ENCODE data around the gene CEP57. TPM values are rescaled to one million over a fixed set of nuclear protein-coding genes. Genes with fewer than 3 reads are reported as not detected.
A peak's percentile ranks its signal among the peaks of the same experiment; 100 is the strongest.

CEP57 gene
- total RNA-seq, 1 donor from 2014 or later: 31.3 TPM

- Mint-ChIP-seq H3K36me3 (ENCODE audit: unreplicated experiment) (peaks cover 51% of the 10 kb centered on the region), H3K4me1 (ENCODE audit: unreplicated experiment) (no peaks in the 10 kb centered on the region), H3K27ac (ENCODE audit: unreplicated experiment) (no peak overlapping the region), H3K4me3 (ENCODE audit: unreplicated experiment) (no peak overlapping the region), H3K9me3 (ENCODE audit: unreplicated experiment) (no peaks in the 10 kb centered on the region), H3K27me3 (ENCODE audit: unreplicated experiment) (no peaks in the 10 kb centered on the region)
- TF ChIP-seq, protein P1, sequence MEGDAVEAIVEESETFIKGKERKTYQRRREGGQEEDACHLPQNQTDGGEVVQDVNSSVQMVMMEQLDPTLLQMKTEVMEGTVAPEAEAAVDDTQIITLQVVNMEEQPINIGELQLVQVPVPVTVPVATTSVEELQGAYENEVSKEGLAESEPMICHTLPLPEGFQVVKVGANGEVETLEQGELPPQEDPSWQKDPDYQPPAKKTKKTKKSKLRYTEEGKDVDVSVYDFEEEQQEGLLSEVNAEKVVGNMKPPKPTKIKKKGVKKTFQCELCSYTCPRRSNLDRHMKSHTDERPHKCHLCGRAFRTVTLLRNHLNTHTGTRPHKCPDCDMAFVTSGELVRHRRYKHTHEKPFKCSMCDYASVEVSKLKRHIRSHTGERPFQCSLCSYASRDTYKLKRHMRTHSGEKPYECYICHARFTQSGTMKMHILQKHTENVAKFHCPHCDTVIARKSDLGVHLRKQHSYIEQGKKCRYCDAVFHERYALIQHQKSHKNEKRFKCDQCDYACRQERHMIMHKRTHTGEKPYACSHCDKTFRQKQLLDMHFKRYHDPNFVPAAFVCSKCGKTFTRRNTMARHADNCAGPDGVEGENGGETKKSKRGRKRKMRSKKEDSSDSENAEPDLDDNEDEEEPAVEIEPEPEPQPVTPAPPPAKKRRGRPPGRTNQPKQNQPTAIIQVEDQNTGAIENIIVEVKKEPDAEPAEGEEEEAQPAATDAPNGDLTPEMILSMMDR (IDR thresholded peaks at IDR 0.05): no peak
- no peak for DNase-seq (ENCODE audit: extremely low spot score, unreplicated experiment)
Observed at GRCh38 chr11:95778699-95779098, 11.6 kb upstream of the CEP57 start.

DNA sequence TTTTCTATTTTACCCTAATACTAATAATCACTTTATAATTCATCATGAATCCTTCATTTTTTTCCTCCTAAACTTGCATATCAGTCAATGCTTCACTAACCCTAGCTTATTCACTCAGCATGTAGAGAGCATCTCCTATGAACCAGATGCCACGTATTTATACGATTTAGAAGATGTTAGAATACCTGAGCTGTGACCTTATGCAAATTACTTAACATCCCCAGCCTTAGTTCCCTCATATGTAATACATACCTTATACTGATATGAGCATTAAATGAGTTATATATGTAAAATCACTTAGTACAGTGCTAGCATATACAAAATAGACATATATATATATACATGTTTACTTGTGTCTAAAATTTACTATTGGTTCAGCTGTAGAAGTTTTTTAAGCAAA lies 9.8 kb upstream of the CEP57 start:
- H3K4me3 Mint-ChIP-seq (ENCODE audit: unreplicated experiment): no peak overlapping the region
- DNase-seq (ENCODE audit: extremely low spot score, unreplicated experiment): no peak
- TF ChIP-seq, protein P1 (IDR thresholded peaks at IDR 0.05): no peak
- no peaks in the 10 kb centered on the region for H3K9me3 Mint-ChIP-seq (ENCODE audit: unreplicated experiment)
- H3K27me3 Mint-ChIP-seq (ENCODE audit: unreplicated experiment): no peaks in the 10 kb centered on the region
- H3K27ac Mint-ChIP-seq (ENCODE audit: unreplicated experiment): no peak overlapping the region
- no peaks in the 10 kb centered on the region for H3K4me1 Mint-ChIP-seq (ENCODE audit: unreplicated experiment)
- H3K36me3 Mint-ChIP-seq (ENCODE audit: unreplicated experiment): peaks cover 44% of the 10 kb centered on the region

DNA sequence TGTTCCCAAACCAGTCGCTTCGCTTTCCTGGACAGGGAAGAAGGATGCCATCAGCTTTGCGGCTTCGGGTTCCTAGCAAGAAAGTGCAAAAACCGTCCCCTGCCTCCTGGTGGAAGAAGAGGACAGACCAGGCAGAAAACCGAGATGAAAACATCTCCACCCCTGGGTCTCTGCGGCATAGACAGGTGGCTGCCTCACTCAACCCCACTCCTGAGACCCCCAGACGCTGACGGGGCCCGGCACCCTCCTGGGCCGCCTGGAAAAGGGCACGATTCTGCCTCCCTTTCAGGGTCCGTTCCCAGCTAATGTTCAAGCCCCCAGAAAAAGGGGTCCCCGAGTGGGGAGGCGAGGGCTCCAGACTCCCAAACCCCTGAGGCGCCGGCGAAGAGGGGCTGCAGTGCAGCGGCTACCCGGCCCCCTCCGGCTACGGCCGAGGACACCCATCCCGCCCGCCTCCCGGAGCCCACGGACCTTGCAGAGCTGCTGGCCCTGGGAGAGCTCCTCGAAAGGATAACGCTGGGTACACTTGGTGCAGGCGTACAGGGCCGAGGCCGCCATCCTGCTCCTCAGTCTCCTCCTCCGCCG lies 1.3 kb upstream of the CEP57 start:
- Mint-ChIP-seq H3K27ac (ENCODE audit: unreplicated experiment) (peak overlapping the region; percentile 100), H3K4me1 (ENCODE audit: unreplicated experiment) (peaks cover 24% of the 10 kb centered on the region), H3K4me3 (ENCODE audit: unreplicated experiment) (peak overlapping the region; percentile 100), H3K27me3 (ENCODE audit: unreplicated experiment) (no peaks in the 10 kb centered on the region), H3K9me3 (ENCODE audit: unreplicated experiment) (no peaks in the 10 kb centered on the region), H3K36me3 (ENCODE audit: unreplicated experiment) (peaks cover 15% of the 10 kb centered on the region)
- TF ChIP-seq, protein P1 (IDR thresholded peaks at IDR 0.05): peak; percentile 51
- DNase-seq (ENCODE audit: extremely low spot score, unreplicated experiment): peak; percentile 84

GRCh38 chr11:95789506-95790122 lies 684 bp upstream of the CEP57 start, which contains the start of gene FAM76B:
Gene FAM76B, minus strand, starts transcription at chr11:95789782. Its CDS starts 304 bp downstream, at chr11:95789478.
- DNase-seq (ENCODE audit: extremely low spot score, unreplicated experiment): peak; percentile 99
- TF ChIP-seq, protein P1 (IDR thresholded peaks at IDR 0.05): no peak
- Mint-ChIP-seq H3K27me3 (ENCODE audit: unreplicated experiment) (no peaks in the 10 kb centered on the region), H3K27ac (ENCODE audit: unreplicated experiment) (peak within 1 kb of the TSS; percentile 100), H3K4me3 (ENCODE audit: unreplicated experiment) (peak within 1 kb of the TSS; percentile 100), H3K36me3 (ENCODE audit: unreplicated experiment) (peaks cover 12% of the 10 kb centered on the region), H3K4me1 (ENCODE audit: unreplicated experiment) (peaks cover 27% of the 10 kb centered on the region), H3K9me3 (ENCODE audit: unreplicated experiment) (no peaks in the 10 kb centered on the region)

- Mint-ChIP-seq H3K27me3 (ENCODE audit: unreplicated experiment) (no peaks in the 10 kb centered on the region), H3K36me3 (ENCODE audit: unreplicated experiment) (peaks cover 3% of the 10 kb centered on the region), H3K27ac (ENCODE audit: unreplicated experiment) (peak overlapping the region; percentile 100), H3K9me3 (ENCODE audit: unreplicated experiment) (no peaks in the 10 kb centered on the region), H3K4me3 (ENCODE audit: unreplicated experiment) (peak overlapping the region; percentile 100), H3K4me1 (ENCODE audit: unreplicated experiment) (peaks cover 27% of the 10 kb centered on the region)
- DNase-seq (ENCODE audit: extremely low spot score, unreplicated experiment): peak; percentile 83
- TF ChIP-seq, protein P1 (IDR thresholded peaks at IDR 0.05): no peak
Observed at GRCh38 chr11:95790933-95791708, 823 bp downstream of the CEP57 start.
